ENCODE data around the gene CCR7. TPM values are rescaled to one million over a fixed set of nuclear protein-coding genes. Genes with fewer than 3 reads are reported as not detected.

Gene CCR7
- total RNA-seq, 1 donor from 2014 or later: not detected

DNA sequence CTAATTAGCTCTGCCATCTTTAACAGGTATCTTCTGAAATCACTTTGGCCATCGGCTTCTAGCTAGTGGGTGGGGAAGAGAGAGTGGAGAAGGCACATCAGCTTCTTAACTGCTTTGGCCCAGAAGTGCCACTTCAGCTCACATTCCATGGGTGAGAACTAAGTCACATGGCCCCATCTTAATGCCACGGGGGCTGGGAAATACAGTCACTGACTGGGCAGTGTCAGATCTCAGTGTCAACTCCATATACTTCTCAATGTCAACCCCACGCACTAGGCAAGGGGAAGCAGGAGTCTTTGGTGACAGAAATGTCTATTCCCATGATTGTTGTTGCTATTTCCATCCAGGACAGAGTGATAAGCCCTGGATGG is 29.4 kb downstream of the CCR7 start:
- DNase-seq: no peak

DNA sequence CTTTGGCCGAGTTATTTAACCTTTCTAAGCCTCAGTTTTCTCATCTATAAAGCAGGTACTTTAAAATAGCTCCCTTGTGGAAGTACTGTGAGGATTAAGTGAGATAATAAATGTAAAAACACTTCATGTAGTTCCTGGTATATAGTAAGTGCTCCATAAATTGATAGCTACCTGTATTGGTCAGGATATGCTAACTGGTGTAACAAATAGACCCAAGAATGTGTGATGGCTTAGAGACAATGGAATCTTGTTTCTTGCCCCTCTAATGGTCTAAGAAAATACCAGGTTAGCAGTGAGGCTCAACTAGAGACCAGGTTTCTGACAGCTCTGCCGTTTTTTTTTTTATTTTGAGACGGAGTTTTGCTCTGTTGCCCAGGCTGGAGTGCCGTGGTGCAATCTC is 29.8 kb downstream of the CCR7 start:
- no peak for DNase-seq

DNA sequence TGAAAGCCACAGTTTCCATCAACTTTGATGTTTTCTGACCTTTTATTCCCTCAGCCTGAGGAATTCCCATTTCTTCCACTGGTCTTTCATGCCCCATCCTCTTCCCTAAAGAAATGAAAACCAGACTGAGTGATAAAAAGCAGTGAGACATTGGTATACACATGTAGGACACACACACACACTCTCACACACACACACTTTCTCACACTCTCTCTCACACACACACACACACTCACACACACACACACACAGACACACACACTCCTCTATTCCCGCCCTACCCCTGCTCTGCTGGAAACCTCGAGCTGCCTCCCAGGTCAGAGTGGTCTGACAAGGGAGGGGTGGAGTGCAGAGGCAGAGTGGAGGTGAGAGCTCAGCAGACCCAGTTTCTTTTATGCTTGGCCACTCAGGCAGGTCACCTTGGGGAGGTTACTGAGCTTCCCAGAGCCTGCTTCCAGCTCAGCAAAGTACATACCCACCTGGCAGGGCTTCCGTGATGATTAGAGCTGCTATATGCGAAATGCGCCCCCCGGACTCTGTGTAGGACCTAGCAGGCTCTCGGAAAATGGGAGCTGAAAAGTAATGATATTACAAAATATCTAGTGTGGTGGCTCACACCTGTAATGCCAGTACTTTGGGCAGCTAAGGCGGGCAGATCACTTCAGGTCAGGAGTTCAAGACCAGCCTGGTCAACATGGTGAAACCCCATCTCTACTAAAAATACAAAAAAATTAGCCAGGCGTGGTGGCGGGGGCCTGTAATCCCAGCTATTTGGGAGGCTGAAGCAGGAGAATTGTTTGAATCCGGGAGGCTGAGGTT is 30.7 kb downstream of the CCR7 start:
- no peak for DNase-seq

DNA sequence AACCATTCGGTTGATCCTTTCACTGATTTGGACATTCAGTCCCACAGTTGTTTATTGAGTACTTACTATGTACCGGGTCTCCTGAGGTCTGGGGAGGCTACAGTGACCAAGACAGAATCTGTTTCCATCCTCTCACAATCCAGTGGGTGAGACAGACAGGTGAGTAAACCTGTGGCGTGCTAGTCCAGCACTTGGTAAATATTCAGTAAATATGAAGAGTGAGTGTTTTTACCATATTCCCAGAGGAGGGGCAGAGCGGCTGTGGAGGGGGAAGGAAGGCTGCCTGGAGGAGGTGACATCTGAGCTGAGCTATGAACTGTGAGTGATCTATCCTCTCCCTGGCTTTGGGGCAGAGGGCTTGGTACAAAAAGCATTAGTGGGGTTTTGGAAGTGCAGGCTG is 31.4 kb downstream of the CCR7 start:
- DNase-seq: no peak

DNA sequence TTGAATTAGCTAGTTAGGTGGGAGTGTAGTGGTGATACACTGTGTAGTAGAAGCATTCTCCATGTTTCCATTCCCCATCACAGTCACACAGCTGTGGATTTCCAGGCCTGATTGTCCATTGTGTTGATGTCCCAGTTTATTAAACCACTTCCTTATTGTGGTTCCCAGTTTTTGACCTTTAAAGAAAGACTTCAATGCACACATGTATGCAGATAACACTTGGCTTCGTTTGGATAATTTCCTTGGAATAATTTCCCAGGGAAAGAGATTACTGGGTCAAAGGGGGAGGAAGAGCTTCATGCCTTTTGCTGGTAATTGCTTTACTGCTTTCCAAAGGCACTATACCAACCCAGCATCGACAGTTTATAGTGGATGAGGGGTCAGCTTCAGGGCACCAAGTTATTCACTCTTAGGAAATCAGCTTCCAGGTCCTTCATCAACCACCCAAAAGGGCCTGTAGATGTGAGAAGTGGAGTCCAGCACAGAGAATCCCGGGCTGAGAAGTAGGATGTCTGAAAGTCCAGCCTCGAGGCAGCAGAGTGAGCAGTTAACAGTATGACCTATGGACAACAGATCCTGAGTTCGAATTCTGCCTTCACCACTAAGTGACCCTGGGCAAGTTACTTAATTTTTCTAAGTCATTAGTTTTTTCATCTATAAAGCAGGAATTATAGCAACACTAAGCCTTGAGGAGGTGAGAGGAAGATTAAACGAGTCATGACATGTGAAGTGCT is 32.6 kb downstream of the CCR7 start:
- no peak for DNase-seq

DNA sequence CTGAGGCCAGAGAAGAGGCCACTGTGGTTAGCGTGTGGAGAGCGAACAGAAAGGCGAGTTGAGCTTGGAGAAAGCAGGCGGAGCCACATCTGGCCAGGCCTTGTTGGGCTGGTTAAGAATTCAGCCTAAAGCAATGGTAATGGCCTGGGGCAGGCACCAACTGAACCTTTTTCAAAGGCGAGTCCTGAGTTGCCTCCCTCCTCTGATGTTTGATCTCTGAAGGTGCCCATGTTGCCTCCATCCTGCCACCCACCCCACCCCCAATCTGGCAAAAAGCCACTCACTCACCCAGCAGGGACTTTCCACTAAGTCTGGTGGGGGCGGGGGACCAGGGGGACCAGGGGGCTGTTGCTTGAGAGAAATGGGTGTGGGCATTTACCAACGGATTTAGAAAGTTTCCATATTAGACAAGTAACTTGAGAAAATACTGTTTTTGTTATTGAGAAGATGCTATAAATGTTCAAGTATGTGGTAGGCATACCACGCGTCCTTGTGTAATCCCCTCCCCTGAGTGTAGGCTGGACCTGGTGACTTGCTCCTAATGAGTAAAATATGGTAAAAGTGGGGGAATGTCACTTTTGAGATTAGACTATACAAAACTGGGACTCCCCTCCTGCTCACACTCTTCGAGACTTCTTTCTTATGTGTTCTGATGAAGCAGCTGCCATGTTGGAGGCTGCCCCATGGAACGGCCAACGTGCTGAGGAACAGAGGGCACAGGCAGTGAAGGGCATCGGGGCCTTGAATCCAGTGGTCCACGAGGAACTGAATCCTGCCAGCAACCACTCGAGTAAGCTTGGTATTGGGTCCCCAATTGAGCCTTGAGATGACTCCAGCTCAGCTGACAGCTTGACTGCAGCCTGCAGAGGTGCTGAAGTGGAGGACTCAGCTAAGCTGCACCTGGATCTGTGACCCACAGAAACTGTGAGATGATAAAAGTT is 34.0 kb downstream of the CCR7 start:
- no peak for DNase-seq

DNA sequence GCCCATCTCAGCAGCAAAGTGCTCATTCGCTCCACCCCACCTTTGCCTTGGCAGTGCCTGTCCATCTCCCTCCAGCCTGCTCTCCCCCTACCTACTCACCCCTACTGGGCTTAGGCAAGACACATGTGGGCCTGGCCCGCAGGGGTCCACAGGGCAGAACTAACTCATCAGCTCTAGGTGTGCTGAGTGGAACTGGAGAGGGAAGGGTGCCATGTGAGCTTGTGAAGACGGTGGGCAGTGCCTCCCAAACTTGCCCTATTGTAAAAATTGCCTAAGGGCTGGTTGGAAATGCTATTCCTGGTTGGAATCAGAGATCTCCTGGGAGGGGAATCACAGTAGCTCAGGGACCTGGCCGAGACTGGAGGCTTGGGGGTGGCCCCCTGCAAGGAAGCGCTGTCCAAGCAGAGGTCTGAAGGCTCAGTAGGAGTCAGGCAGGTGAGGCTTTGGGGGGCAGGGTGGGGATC is 34.7 kb downstream of the CCR7 start:
- no peak for DNase-seq

DNA sequence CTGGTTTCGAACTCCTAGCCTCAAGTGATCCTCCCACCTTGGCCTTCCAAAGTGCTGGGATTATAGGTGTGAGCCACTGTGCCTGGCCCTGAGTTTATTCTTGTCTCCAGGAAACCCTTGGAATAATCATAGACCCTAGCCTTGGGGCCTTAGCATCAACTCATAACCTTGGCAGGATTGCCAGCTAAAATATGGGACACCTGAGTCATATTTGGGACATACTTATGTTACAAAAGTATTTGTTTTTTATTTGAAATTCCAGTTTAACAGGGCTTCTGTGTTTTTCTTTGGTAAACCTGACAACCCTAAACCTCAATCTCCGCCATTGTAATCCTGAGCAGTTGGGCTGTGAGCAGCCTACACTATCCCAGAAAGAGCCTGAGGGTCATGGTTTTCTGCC is 35.3 kb downstream of the CCR7 start:
- no peak for DNase-seq

DNA sequence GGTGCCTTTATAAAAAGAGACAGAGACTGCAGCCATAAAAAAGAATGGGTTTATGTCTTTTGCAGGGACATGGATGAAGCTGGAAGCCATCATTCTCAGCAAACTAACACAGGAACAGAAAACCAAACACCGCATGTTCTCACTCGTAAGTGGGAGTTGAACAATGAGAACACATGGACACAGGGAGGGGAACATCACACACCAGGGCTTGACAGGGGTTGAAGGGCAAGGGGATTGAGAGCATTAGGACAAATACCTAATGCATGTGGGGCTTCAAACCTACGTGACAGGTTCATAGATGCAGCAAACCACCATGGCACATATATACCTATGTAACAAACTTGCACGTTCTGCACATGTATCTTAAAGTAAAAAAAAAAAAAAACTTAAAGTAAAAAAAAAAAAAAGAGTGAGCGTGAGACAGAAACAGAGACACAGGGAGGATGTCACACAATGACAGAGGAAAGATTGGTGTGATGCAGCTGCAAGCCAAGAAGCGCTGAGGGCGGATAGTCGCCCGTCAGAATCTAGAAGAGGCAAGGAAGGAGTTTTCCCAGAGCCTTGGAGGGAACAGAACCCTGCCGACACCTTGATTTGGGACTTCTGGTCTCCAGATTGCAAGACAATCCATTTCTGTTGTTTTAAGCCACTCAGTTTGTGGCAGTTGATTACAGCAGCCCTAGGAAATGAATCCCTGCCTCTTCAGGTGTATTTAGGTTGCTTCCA is 36.4 kb downstream of the CCR7 start:
- DNase-seq: no peak

DNA sequence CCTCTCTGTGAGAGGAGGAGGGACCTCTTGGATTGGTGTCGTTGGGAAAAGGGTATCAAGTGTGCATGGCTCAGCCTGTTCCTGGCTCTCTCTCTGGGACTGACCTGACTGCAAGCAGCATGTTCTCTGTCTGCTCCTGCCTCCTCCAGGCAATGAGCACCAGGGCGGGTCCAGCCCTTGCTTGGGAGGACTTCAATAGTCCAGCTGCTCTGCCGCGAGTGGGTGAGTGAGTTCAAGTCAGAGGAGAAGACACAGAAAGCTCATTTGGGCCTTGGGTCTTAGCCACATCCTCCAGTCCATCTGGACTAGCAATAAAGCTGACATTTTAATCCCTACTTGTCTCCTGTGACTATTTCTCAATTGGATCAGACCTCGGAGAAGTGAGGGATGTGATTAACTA is 38.6 kb downstream of the CCR7 start:
- no peak for DNase-seq

DNA sequence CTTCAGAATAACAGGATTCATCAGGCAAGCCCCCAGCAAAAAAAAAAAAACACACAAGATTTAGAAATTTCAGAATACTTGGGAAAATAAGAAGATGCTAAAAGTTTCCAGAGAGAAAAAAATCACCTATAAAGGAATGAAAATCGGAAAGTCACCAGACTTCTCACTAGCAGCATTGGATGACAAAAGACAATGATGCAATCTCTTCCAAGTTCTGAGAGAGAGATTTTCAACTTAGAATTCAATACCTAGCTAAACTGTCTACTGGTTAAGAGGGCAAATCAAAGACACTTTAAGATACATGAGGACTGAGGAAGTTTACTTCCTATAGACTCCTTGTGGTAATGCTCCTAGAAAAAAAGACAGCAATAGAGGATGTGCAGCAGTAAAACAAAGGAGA is 40.0 kb downstream of the CCR7 start:
- no peak for DNase-seq

DNA sequence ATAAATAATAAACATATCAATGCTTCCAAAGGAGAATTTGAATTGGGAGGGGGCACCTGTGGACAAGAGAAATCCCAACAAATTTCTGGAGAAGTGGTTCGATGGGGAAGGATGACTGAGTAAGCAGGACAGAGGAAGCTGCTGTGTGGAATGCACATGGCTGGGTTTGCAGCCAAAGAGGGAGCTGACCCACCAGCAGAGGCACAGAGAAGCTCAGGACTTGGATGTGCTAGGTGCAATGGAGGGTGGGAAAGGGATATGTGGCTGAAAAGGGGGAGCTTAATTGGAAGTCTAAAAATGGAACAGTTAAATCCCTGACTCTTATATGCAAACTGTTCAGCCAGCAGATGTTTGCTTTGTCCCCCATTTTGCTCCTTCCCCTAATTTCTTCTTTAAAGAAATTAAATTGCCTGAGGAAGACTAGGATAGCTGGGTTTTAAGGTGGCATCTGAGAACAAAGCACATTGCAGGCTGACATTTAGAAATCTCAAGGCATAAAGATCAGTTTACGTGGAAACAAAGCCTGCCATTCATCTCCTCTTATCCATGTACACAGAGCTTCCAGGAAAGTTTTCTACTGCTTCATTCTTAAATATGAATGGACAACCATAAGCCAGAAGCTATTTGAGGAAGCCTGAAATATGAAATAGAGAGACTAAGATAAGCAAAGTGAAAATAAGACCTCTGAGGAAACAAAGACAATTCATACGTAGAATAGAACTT is 40.9 kb downstream of the CCR7 start:
- no peak for DNase-seq

DNA sequence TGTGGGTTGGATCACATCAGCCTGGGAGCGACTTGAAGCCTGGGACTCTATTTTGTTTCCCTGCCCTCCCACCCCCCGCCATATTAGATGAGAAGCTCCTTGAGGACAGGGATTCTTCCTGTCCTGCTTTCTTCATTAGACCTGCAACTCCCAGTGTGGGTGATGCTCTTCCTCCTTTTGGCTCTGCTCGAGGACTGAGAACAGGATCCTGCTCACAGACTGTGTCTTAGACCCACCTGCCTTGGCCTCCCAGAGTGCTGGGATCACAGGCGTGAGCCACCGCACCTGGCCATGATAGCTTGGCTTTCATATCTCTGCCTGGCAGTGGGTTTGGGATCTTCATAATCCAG is 42.3 kb downstream of the CCR7 start:
- no peak for DNase-seq

DNA sequence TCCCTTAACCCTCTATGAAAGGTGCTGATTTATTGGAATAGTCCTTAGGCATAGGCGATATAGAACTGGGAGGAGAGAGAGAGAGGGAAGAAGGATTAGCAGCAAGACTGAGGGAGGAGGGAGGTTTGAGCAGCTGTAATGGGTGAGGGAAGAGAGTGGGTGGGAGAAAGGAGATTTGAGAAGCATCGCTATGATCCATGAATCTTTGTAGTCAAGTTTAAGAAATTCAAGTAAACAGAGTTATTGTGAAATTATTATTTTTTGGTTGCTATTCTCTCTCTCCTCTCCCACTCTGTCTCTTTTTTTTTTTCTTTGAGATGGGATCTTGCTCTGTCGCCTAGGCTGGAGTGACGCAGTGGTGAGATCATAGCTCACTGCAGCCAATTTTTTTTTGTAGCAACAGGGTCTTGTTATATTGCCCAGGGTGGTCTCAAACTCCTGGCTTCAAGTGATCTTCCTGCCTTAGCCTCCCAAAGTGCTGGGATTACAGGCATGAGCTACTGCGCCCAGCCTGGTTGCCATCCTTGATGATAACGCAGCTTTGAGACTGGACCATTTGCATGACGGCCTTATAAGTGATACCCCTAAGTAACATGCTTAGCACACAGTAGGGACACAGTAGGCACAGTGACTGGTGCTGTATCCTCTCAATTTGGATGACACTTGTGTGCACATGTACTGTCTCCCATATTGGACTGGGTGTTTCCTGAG is 42.9 kb downstream of the CCR7 start:
- no peak for DNase-seq

DNA sequence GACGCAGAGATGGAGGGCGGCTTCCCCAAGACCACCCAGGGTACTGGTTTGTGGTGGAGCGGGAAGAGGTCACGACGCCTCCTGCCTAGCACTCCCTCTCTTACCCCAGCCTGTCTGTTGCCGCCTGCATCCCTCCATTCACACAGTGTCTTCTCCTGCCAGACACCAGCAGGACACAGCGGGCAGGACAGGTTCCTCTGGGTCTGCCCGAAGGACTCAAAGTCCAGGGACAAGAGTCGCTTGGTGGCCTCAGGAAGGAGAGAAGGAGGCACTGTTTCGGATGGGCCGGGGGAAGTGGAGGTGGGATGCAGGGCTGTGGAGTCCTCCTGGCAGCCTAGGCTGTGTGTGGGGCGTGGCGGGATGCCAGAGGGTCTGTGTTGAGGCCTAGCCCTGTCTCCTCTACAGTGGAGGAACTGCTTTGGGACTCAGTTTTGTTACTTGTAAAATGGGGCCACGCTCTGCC is 44.2 kb downstream of the CCR7 start:
- no peak for DNase-seq

DNA sequence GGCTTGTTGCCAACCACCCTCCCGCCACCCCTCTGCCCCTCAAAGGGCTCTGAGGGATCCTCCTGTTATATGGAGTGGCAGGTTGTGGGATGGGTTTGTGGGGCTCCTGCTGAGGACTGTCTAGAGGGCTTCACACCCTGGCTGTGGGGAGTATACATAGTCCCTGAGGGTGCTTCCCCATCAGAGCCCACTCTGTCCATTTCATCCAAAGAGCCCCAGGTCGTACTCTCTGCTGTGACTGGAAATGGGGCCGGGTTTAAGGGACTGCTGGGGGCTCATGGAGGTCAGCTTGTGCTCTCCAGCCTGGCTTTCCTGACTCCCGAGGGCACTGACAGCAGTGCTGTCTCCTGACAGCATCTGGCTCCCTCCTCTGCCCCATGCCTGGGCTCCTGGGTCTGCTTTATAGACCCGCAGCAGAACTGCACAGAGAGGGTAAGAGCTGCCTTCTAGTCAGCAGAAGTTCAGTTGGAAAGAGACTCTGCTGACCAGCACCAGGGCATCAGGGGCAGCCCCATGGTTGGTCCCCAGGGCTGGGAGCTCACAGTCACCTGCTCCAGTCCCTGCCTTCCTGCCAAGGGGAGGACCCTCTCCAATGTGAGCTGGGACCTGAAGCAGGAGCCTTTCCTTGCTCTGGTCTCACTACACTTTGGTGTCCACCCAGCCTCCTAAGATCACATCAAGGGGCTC is 46.0 kb downstream of the CCR7 start:
- no peak for DNase-seq

DNA sequence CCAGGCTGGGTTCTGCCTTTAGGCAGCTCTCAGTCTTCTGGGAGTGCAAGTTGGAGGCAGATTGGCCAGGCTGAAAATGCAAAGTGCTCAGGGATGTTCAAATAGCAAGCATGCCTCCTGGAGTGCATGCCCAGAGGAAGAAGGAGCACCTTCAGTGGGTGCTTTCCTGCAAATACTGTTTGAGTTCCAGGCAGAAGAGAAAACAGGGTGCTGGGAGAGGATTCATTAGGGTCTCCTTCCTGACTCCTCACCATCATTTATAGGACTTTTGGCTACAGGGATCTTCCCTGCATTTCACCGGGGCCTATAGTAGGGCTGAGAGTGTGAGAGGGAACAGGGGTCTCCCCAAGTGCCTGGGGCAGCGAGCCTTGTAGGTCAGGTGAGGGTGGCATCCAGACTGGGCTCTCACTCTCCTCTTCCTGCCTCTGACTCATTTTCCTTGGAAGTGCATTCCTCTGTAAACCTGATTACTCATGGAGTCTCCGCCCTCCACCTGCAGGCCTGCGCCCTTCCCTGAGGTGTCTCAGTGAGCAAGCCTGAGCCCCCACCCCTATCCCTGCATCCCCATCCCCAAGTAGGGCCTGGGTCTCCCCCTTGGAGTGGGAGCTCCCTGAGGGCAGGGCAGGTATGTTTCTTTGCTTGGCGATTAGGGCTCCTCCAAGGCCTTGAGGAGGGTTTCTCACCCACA is 46.7 kb downstream of the CCR7 start:
- no peak for DNase-seq

DNA sequence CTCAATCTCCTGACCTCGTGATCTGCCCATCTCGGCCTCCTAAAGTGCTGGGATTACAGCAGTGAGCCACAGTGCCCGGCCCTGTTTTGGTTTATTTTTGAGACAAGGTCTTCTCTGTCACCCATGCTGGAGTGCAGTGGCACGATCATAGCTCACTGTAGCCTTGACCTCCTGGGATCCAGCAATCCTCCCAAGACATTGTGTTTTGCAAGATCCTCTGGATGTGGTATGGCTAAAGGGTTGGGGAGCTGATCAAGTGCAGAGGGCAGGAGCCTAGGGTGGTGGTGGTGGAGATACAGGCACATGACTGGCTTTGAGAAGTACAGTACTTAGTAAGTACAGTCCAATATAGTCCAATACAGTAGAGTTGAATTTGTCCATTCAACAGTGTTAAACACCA is 47.3 kb downstream of the CCR7 start:
- DNase-seq: no peak

DNA sequence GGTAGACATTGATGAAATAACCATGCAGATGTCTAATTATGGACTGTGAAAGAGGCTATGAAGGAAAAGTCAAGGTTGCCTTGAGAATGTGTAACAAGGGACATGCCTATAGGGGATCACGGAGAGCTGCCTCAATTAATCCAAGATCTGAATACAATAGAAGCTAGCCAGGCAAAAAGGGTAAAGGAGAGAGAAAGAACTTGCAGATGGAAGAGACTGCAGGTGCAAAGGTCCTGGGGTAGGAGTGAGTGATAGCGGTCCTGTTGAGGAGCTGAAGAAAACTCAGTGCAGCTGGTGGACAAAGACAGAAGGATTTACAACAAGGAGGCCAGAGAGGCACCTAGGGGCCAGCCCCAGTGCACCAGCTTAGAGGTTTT is 48.0 kb downstream of the CCR7 start:
- DNase-seq: no peak
